ENCODE data around the gene MROH8.

MROH8 gene

GRCh38 chr20:37207171-37207570, 27.8 kb upstream of the MROH8 start:
- TF ChIP-seq CTCF (IDR thresholded peaks at IDR 0.05; ENCODE audit: borderline replicate concordance, insufficient read depth, low read depth, low read length), result no peak
- H3K4me3 ChIP-seq (ENCODE audit: low read depth, low read length), result no peak overlapping the region

DNA sequence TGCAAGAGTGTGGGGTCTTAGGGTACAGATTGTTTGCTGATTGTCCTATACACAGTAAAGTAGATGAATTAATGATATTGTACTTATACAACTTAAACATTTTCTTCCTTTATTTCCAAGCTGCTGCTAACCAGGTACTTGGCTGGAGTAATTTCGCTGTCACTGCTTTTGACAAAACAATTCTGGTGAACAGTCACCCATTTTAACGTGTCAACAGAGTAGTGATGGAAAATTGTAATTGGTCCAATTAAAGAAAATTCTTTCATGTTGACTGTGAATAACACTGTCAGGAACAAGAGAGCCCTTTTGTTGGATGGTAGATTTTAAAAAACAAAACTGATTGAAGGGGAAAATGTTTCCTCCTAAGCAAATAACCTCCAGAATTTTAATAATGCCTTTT, 26.4 kb upstream of the MROH8 start:
- TF ChIP-seq CTCF (IDR thresholded peaks at IDR 0.05; ENCODE audit: borderline replicate concordance, insufficient read depth, low read depth, low read length), result no peak
- H3K4me3 ChIP-seq (ENCODE audit: low read depth, low read length), result no peak overlapping the region

DNA sequence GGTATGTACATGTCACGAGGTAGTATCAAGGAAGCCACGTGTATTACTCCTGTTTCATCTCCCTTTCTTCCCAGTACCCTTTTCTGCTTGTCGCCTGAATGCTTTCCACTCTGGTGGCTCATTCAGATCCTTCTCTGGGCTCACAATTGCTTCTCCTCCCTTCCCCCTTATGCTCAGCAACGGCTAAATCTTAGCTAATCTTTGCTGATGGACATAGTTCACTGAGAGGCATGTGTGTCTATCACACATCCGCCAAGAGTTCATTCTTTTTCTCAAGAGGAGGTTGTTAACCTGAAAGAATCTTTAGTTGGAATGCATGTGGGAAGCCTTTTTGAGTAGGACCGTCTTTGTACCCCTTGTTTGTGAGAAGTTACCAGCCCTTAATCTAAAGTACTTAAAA, 25.8 kb upstream of the MROH8 start:
- TF ChIP-seq CTCF (IDR thresholded peaks at IDR 0.05; ENCODE audit: borderline replicate concordance, insufficient read depth, low read depth, low read length), result no peak
- no peak overlapping the region for H3K4me3 ChIP-seq (ENCODE audit: low read depth, low read length)

- H3K4me3 ChIP-seq (ENCODE audit: low read depth, low read length), result no peak overlapping the region
- TF ChIP-seq CTCF (IDR thresholded peaks at IDR 0.05; ENCODE audit: borderline replicate concordance, insufficient read depth, low read depth, low read length), result no peak
Measured at GRCh38 chr20:37204056-37204455, 24.7 kb upstream of the MROH8 start.

- no peak overlapping the region for H3K4me3 ChIP-seq (ENCODE audit: low read depth, low read length)
- TF ChIP-seq CTCF (IDR thresholded peaks at IDR 0.05; ENCODE audit: borderline replicate concordance, insufficient read depth, low read depth, low read length), result peak; percentile 58; the same call in 1 of the 2 replicates
Measured at GRCh38 chr20:37202267-37202943, 23.1 kb upstream of the MROH8 start.

DNA sequence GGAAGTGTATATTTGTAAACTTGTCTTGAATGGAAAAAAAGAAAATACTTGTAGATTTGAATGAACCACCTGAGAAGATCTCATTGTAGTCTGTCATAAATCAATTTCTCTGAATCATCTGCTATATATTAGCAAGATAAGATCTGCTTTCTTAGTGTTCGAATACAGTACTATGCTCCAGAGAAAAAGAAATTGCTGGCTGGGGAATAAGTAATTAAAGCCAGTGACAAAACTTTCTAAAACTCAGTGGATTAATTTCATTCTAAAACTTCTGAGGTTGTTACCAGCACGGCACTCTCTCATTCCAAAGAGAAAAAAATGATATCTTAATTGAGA, 22.4 kb upstream of the MROH8 start:
- H3K4me3 ChIP-seq (ENCODE audit: low read depth, low read length), result no peak overlapping the region
- TF ChIP-seq CTCF (IDR thresholded peaks at IDR 0.05; ENCODE audit: borderline replicate concordance, insufficient read depth, low read depth, low read length), result no peak

GRCh38 chr20:37200926-37201826, 21.8 kb upstream of the MROH8 start:
- no peak for TF ChIP-seq CTCF (IDR thresholded peaks at IDR 0.05; ENCODE audit: borderline replicate concordance, insufficient read depth, low read depth, low read length)

More at GRCh38 chr20:37200926-37201826, 21.8 kb upstream of the MROH8 start:
- no peak overlapping the region for H3K4me3 ChIP-seq (ENCODE audit: low read depth, low read length)

All from GM12875 (cell line).